Measurements from ENCODE around the gene RGS12.

- TF ChIP-seq CTCF (IDR thresholded peaks at IDR 0.05; ENCODE audit: insufficient read depth, low read length), result no peak
- no peak for TF ChIP-seq POLR2AphosphoS5 (IDR thresholded peaks at IDR 0.05; ENCODE audit: low read depth)
- TF ChIP-seq REST (IDR thresholded peaks at IDR 0.05; ENCODE audit: insufficient replicate concordance, low read depth), result no peak
- TF ChIP-seq GABPA (IDR thresholded peaks at IDR 0.05; ENCODE audit: low read depth), result no peak
- TF ChIP-seq SPI1 (IDR thresholded peaks at IDR 0.05; ENCODE audit: borderline replicate concordance, low read depth), result no peak
These were observed 23.3 kb downstream of the RGS12 start for GRCh38 chr4:3316146-3316545.
